GM12878 (cell line): Measurements from ENCODE around the gene AP1M1. TPM values are rescaled to one million over a fixed set of nuclear protein-coding genes. Genes with fewer than 3 reads are reported as not detected.

Experiments used
- ATAC-seq: fragments of 200-7000 bp; cut with Tn5 transposase; 3 replicates; pipeline ENCODE4 v1.9.1; 2020; ENCODE audit warnings: mild to moderate bottlenecking, moderate library complexity
- BruUV-seq: library from RNA; stranded (reverse); fragments of 400-500 nt; replicated peaks from 2 replicates; lab custom pipeline; 2021; lab: Mats Ljungman, UMichigan
- CTCF ChIA-PET: fragments of 300-600 bp; sonication (Branson Sonifier 250); formaldehyde crosslinking; extraction: SDS; loops from one replicate; lab custom pipeline; 2021; ENCODE audit warnings: inconsistent platforms; lab: Yijun Ruan, JAX
- POLR2A ChIA-PET: fragments of 350-600 bp; formaldehyde crosslinking; extraction: SDS; loops from one replicate; lab custom pipeline; 2021; ENCODE audit warnings: inconsistent platforms; lab: Charles Lee
- RAD21 ChIA-PET: fragments of 300-600 bp; sonication (Branson Sonifier 250); formaldehyde crosslinking; loops from one replicate; lab custom pipeline; 2023; ENCODE audit warnings: antibody characterized with exemption; ENCODE audit not compliant: unreplicated experiment; lab: Charles Lee
- SMC1A ChIA-PET: fragments of 300-600 bp; sonication (Branson Sonifier 250); formaldehyde crosslinking; loops from one replicate; lab custom pipeline; 2023; ENCODE audit not compliant: unreplicated experiment, uncharacterized antibody; lab: Charles Lee
- DNase-seq: peaks from one replicate; pipeline ENCODE4 v3.0.0-alpha.2; 2011; ENCODE audit warnings: low read depth, low spot score
- FAIRE-seq: peaks from 3 replicates; lab custom pipeline; 2011; peaks lifted over from hg19 to GRCh38; lab: Jason Lieb, UNC
- H2AFZ ChIP-seq: 2 replicates; pipeline ENCODE4 v1.6.0; 2011; ENCODE audit warnings: low read depth, low read length, control low read depth; ENCODE audit not compliant: control insufficient read depth
- H3K27ac ChIP-seq: 2 replicates; pipeline ENCODE4 v1.5.1; 2011; ENCODE audit warnings: control low read depth; ENCODE audit not compliant: control insufficient read depth, insufficient read depth
- H3K27me3 ChIP-seq, 2 experiments: replicated peaks in 1 of 2; 2 replicates each; pipeline versions ENCODE4 v1.6.0 to v1.6.1; 2011; ENCODE audit warnings: low read length in 1 of 2; ENCODE audit not compliant: control insufficient read depth in 2 of 2, insufficient read depth in 2 of 2
- H3K36me3 ChIP-seq, 2 experiments: 2 replicates each; pipeline ENCODE4 v1.5.1; 2011; ENCODE audit warnings: low read length in 1 of 2; ENCODE audit not compliant: control insufficient read depth in 2 of 2, insufficient read depth in 2 of 2
- H3K4me1 ChIP-seq: 2 replicates; pipeline ENCODE4 v1.6.1; 2011; ENCODE audit warnings: mild to moderate bottlenecking, low read length, moderate library complexity, mixed read lengths; ENCODE audit not compliant: control insufficient read depth, insufficient read depth
- H3K4me2 ChIP-seq: 2 replicates; pipeline ENCODE4 v1.6.0; 2011; ENCODE audit warnings: control low read depth; ENCODE audit not compliant: control insufficient read depth, insufficient read depth
- H3K4me3 ChIP-seq: fragments of 200-600 bp; sonication (generic); 2 replicates; pipeline ENCODE4 v1.5.1; 2016
- H3K79me2 ChIP-seq: 2 replicates; pipeline ENCODE4 v1.6.0; 2011; ENCODE audit warnings: low read length; ENCODE audit not compliant: control insufficient read depth, insufficient read depth
- H3K9ac ChIP-seq: 2 replicates; pipeline ENCODE4 v1.8.0; 2011; ENCODE audit warnings: low read length, control low read depth, mixed read lengths; ENCODE audit not compliant: control insufficient read depth, insufficient read depth
- H3K9me3 ChIP-seq: replicated peaks from 3 replicates; pipeline ENCODE4 v1.5.1; 2011; ENCODE audit warnings: mild to moderate bottlenecking, low read length; ENCODE audit not compliant: control insufficient read depth, insufficient read depth
- H4K20me1 ChIP-seq: 2 replicates; pipeline ENCODE4 v1.6.0; 2011; ENCODE audit not compliant: control insufficient read depth, insufficient read depth
- GATAD2B ChIP-seq: fragments of 450-650 bp; conservative IDR thresholded peaks from 2 replicates; pipeline ENCODE4 v1.6.1; 2017; ENCODE audit warnings: low read depth, mild to moderate bottlenecking, moderate library complexity
- JUNB ChIP-seq: IDR thresholded peaks from 2 replicates; pipeline ENCODE4 v1.6.1; 2016; ENCODE audit warnings: antibody characterized with exemption, mild to moderate bottlenecking
- MLLT1 ChIP-seq: fragments of 450-650 bp; IDR thresholded peaks from 2 replicates; pipeline ENCODE4 v1.6.1; 2016; ENCODE audit warnings: mild to moderate bottlenecking
- MTA2 ChIP-seq: fragments of 450-650 bp; IDR thresholded peaks from 2 replicates; pipeline ENCODE4 v1.6.1; 2016; ENCODE audit warnings: low read depth, mild to moderate bottlenecking, moderate library complexity
- WGBS: methylation state at CpG from one replicate; pipeline ENCODE4 v1.1.6; 2016; ENCODE audit warnings: low lambda C conversion rate; ENCODE audit not compliant: insufficient replicate concordance, insufficient coverage; ENCODE audit errors: missing lambda C conversion rate; 5-methylcytosine and 5-hydroxymethylcytosine counted together
- in situ Hi-C: fragments of 300-500 bp; cut with MboI; formaldehyde crosslinking; loops from 9 replicates; pipeline ENCODE4 v1.14.3; 2018; ENCODE audit warnings: mixed read lengths
- intact Hi-C: fragments of 100-400 bp; cut with micrococcal nuclease; formaldehyde crosslinking; loops from one replicate; pipeline ENCODE4 v1.14.2; 2022; ENCODE audit not compliant: unreplicated experiment
- polyA plus RNA-seq, 11 experiments: library from polyadenylated mRNA; depleted of rRNA in 4 of 11; unstranded in 6 of 11; stranded (reverse) in 5 of 11; fragments of >200 nt; fragmentation: Nextera tagmentation in 4 of 11; fragmentation: Illumina TruSeq in 1 of 11; extraction: Ambion mirVana in 4 of 11; extraction: Trizol in 1 of 11; gene quantifications; 1 replicate in 1 of 11; 2 replicates in 10 of 11; pipeline versions ENCODE4 v1.2.1 to v1.2.3, GENCODE V29; 2011 to 2016; ENCODE audit warnings: inconsistent platforms in 2 of 11, missing spikeins in 2 of 11, low read depth in 1 of 11
- total RNA-seq, 4 experiments: library from RNA; depleted of rRNA in 3 of 4; stranded (reverse); fragments of >200 nt in 3 of 4; fragmentation: Illumina TruSeq in 1 of 4; extraction: Trizol in 1 of 4; gene quantifications; 2 replicates each; pipeline versions ENCODE4 v1.2.1 to v1.2.3, GENCODE V29; 2013 to 2021

The AP1M1 gene
- total and polyA plus RNA-seq, 10 of the 15 experiments (the other 5 are each of a cell fraction or from before 2014, with no cell fraction given), result 1.0 to 116 (median 44.7) TPM

- ATAC-seq (no peak), DNase-seq (no peak), FAIRE-seq (no peak)
- in situ Hi-C loops, result no loop called here
- ChIA-PET RAD21 (interaction anchor here (0.8 kb wide), 1 partner anchor 62 kb away, joined by 3 read pairs; the partner anchor contains the start of gene KLF2), CTCF (interaction anchor here (1.5 to 2.1 kb wide), 2 partner anchors 120 to 124 kb away, joined by 3 to 6 read pairs; no protein-coding TSS in a partner anchor), POLR2A (interaction anchor here (0.9 kb wide), 1 partner anchor 19 kb away, joined by 7 read pairs; no protein-coding TSS in a partner anchor), SMC1A (interaction anchor here (0.9 to 1.4 kb wide), 2 partner anchors 104 to 120 kb away, joined by 3 to 4 read pairs; no protein-coding TSS in a partner anchor)
- Histone ChIP-seq H3K79me2 (no peaks in the 10 kb centered on the region), H3K27ac (no peak overlapping the region), H3K36me3 (no peaks in the 10 kb centered on the region), H4K20me1 (no peaks in the 10 kb centered on the region), H3K4me3 (no peak overlapping the region), H3K9me3 (no peaks in the 10 kb centered on the region; the same call in 2 of the 3 replicates), H3K9ac (no peak overlapping the region), H3K27me3 (peaks cover 0 to 2% of the 10 kb centered on the region in 2 experiments; a peak in 3 of 4 replicates), H3K4me1 (peaks cover 45% of the 10 kb centered on the region), H2AFZ (no peak overlapping the region), H3K4me2 (no peak overlapping the region)
- no peak for TF ChIP-seq MTA2
- no peak for TF ChIP-seq MLLT1
- TF ChIP-seq JUNB, result no peak
- TF ChIP-seq GATAD2B, result no peak
- BruUV-seq, result no TSS peak
- 64% methylated on average over 8 of the region's 8 CpGs for WGBS
- intact Hi-C loops, result no loop called here
These were observed 64.9 kb downstream of the AP1M1 start for GRCh38 chr19:16262618-16263017.
